GM23248 (cell line): ENCODE results near the gene HIF1AN.

Source experiments
- EZH2 ChIP-seq: fragments of 200-600 bp; sonication (generic); IDR thresholded peaks from 2 replicates; pipeline ENCODE4 v1.6.1; 2018; ENCODE audit warnings: antibody characterized with exemption, mild to moderate bottlenecking; ENCODE audit not compliant: insufficient read depth, poor library complexity, severe bottlenecking
- EZH2phosphoT487 ChIP-seq: fragments of 200-600 bp; sonication (generic); IDR thresholded peaks from 2 replicates; pipeline ENCODE4 v1.6.1; 2018; ENCODE audit warnings: antibody characterized with exemption, moderate library complexity, mild to moderate bottlenecking, low read depth; ENCODE audit not compliant: insufficient read depth

DNA sequence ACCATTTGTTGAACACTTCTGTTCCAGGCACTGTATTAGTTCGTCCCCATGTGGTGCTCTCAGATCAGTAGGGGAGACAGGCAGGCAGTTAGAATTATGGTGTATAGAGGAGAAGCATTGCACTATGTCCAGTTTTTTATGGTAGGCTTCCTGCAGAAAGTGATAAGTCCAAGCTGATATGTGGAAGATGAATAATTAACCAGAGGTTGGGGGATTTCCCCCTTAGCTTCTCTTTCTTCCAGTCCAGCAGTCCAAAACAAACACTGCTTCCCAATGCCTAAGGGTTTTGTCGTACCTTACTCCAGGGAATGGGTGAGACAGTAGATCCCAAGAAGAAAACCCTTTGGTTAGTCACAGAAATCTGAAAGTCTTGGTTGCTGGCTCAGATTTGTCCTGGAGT is 19.2 kb downstream of the HIF1AN start:
- TF ChIP-seq EZH2 (no peak), EZH2phosphoT487 (no peak)
